WTC11 (cell line): ENCODE results near the gene PROK2. TPM values are rescaled to one million over a fixed set of nuclear protein-coding genes. Genes with fewer than 3 reads are reported as not detected.

Experiments used
- ATAC-seq: fragments of 200-7000 bp; cut with Tn5 transposase; 2 replicates; pipeline ENCODE4 v1.10.0; 2021; ENCODE audit warnings: mild to moderate bottlenecking, moderate library complexity
- CTCF ChIA-PET: fragments of 300-600 bp; sonication (Branson Sonifier 250); formaldehyde crosslinking; loops from one replicate; lab custom pipeline; 2021; ENCODE audit warnings: antibody characterized with exemption; lab: Charles Lee
- POLR2A ChIA-PET: fragments of 350-600 bp; sonication (Branson Sonifier 250); formaldehyde crosslinking; loops from one replicate; lab custom pipeline; 2021; ENCODE audit warnings: antibody characterized with exemption; lab: Charles Lee
- DNase-seq: peaks from one replicate; pipeline ENCODE4 v3.0.0; 2021; ENCODE audit warnings: low spot score
- H3K27ac Mint-ChIP-seq: 2 replicates; pipeline ENCODE4 v1.8.0; 2021; ENCODE audit warnings: mixed read lengths
- H3K27me3 Mint-ChIP-seq: 2 replicates; pipeline ENCODE4 v1.8.0; 2021; ENCODE audit warnings: low read depth, mild to moderate bottlenecking, moderate library complexity, mixed read lengths
- H3K36me3 Mint-ChIP-seq: 2 replicates; pipeline ENCODE4 v1.8.0; 2021; ENCODE audit warnings: mixed read lengths
- H3K4me1 Mint-ChIP-seq: 2 replicates; pipeline ENCODE4 v1.8.0; 2022; ENCODE audit warnings: mixed read lengths
- H3K4me3 Mint-ChIP-seq: 2 replicates; pipeline ENCODE4 v1.8.0; 2021; ENCODE audit warnings: mild to moderate bottlenecking, moderate library complexity, mixed read lengths
- H3K9me3 Mint-ChIP-seq: 2 replicates; pipeline ENCODE4 v1.8.0; 2021; ENCODE audit warnings: mixed read lengths
- FOXJ3 ChIP-seq: sonication (generic); formaldehyde crosslinking; IDR thresholded peaks from 2 replicates; pipeline ENCODE4 v1.9.0; 2021; ENCODE audit warnings: missing genetic modification reagents, mild to moderate bottlenecking, borderline replicate concordance
- GABPB1 ChIP-seq: sonication (generic); formaldehyde crosslinking; IDR thresholded peaks from 2 replicates; pipeline ENCODE4 v1.8.1; 2023; ENCODE audit warnings: mild to moderate bottlenecking, missing genetic modification reagents
- GTF2I ChIP-seq: fragments of 250-450 bp; sonication (Bioruptor Pico); conservative IDR thresholded peaks from 2 replicates; pipeline ENCODE4 v1.4.0; 2021; ENCODE audit warnings: mild to moderate bottlenecking
- HMGA2 ChIP-seq: fragments of 250-450 bp; sonication (Bioruptor Pico); IDR thresholded peaks from 2 replicates; pipeline ENCODE4 v1.4.0; 2021; ENCODE audit warnings: mild to moderate bottlenecking, moderate library complexity
- KAT7 ChIP-seq: sonication (generic); formaldehyde crosslinking; IDR thresholded peaks from 2 replicates; pipeline ENCODE4 v1.8.1; 2023; ENCODE audit warnings: missing genetic modification reagents, mild to moderate bottlenecking, borderline replicate concordance
- OVOL2 ChIP-seq: fragments of 250-450 bp; sonication (Bioruptor Pico); IDR thresholded peaks from 2 replicates; pipeline ENCODE4 v1.9.0; 2021; ENCODE audit warnings: mild to moderate bottlenecking, borderline replicate concordance
- RELA ChIP-seq: sonication (generic); formaldehyde crosslinking; IDR thresholded peaks from 2 replicates; pipeline ENCODE4 v1.8.1; 2022; ENCODE audit warnings: missing genetic modification reagents, mild to moderate bottlenecking, borderline replicate concordance
- RORB ChIP-seq: fragments of 250-450 bp; sonication (Bioruptor Pico); IDR thresholded peaks from 2 replicates; pipeline ENCODE4 v1.9.0; 2021; ENCODE audit warnings: mild to moderate bottlenecking
- TCF7 ChIP-seq: sonication (generic); formaldehyde crosslinking; IDR thresholded peaks from 2 replicates; pipeline ENCODE4 v1.8.0; 2022; ENCODE audit warnings: mild to moderate bottlenecking, low read depth, missing genetic modification reagents, moderate library complexity
- TEAD1 ChIP-seq: sonication (generic); formaldehyde crosslinking; IDR thresholded peaks from 2 replicates; pipeline ENCODE4 v1.8.0; 2022; ENCODE audit warnings: mild to moderate bottlenecking, missing genetic modification reagents
- TEAD4 ChIP-seq: sonication (generic); formaldehyde crosslinking; IDR thresholded peaks from 2 replicates; pipeline ENCODE4 v1.8.0; 2022; ENCODE audit warnings: mild to moderate bottlenecking, missing genetic modification reagents
- TP53 ChIP-seq: sonication (generic); formaldehyde crosslinking; IDR thresholded peaks from 2 replicates; pipeline ENCODE4 v1.8.1; 2023; ENCODE audit warnings: mild to moderate bottlenecking, missing genetic modification reagents
- ZNF263 ChIP-seq: sonication (generic); formaldehyde crosslinking; IDR thresholded peaks from 2 replicates; pipeline ENCODE4 v1.8.1; 2022; ENCODE audit warnings: low read depth, mild to moderate bottlenecking, moderate library complexity, missing genetic modification reagents
- ZNF416 ChIP-seq: fragments of 250-450 bp; sonication (Bioruptor Pico); IDR thresholded peaks from 2 replicates; pipeline ENCODE4 v1.9.0; 2021; ENCODE audit warnings: mild to moderate bottlenecking, inconsistent platforms
- ZNF671 ChIP-seq: fragments of 250-450 bp; sonication (Bioruptor Pico); IDR thresholded peaks from 2 replicates; pipeline ENCODE4 v1.8.0; 2021; ENCODE audit warnings: mild to moderate bottlenecking
- total RNA-seq: library from RNA; stranded (reverse); gene quantifications from 3 replicates; pipeline ENCODE4 v1.2.3, GENCODE V29; 2021
- TF ChIP-seq, protein P1 (sequence below): sonication (generic); formaldehyde crosslinking; IDR thresholded peaks from 2 replicates; pipeline ENCODE4 v1.8.0; 2022; ENCODE audit warnings: mild to moderate bottlenecking, missing genetic modification reagents
- TF ChIP-seq, protein P2 (sequence below): sonication (generic); formaldehyde crosslinking; IDR thresholded peaks from 2 replicates; pipeline ENCODE4 v1.8.1; 2022; ENCODE audit warnings: low read depth, missing genetic modification reagents, borderline replicate concordance
- TF ChIP-seq, protein P3 (sequence below): fragments of 250-450 bp; sonication (Bioruptor Pico); IDR thresholded peaks from 2 replicates; pipeline ENCODE4 v2.1.2; 2022; ENCODE audit warnings: mild to moderate bottlenecking, moderate library complexity
- TF ChIP-seq, protein P4 (sequence below): sonication (generic); formaldehyde crosslinking; IDR thresholded peaks from 2 replicates; pipeline ENCODE4 v1.8.0; 2022; ENCODE audit warnings: mild to moderate bottlenecking, missing genetic modification reagents
- TF ChIP-seq, protein P5 (sequence below): sonication (generic); formaldehyde crosslinking; IDR thresholded peaks from 2 replicates; pipeline ENCODE4 v1.8.0; 2022; ENCODE audit warnings: mild to moderate bottlenecking, missing genetic modification reagents
- TF ChIP-seq, protein P6 (sequence below): sonication (generic); formaldehyde crosslinking; IDR thresholded peaks from 2 replicates; pipeline ENCODE4 v1.8.1; 2022; ENCODE audit warnings: missing genetic modification reagents, borderline replicate concordance

The PROK2 gene
- total RNA-seq, 1 experiment from 2014 or later, result 0.92 TPM

DNA sequence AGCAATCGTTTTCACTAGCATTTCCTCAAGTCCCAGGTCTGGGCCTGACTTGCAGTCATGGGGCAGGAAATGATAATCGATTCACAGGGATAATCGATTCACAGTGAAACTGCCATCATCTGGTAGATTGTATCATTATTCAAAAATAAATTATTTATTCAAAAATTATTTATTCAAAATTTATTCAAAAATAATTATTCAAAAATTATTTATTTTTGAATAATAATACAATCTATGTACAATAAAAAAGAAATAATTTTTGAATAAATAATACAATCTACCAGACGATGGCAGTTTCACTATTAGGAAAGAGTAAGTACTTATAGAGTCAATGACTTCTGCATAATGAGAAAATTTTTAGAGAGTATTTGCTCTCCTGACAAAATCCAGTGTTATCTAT, 28.1 kb upstream of the PROK2 start:
- ChIA-PET POLR2A (no interaction called here), CTCF (no interaction called here)
- no peaks in the 10 kb centered on the region for H3K36me3 Mint-ChIP-seq
- peaks cover 23% of the 10 kb centered on the region for H3K4me1 Mint-ChIP-seq
- TF ChIP-seq HMGA2 (CRISPR knock-in tag) (peak; percentile 96), RELA (no peak), ZNF416 (no peak), ZNF263 (CRISPR knock-in tag) (no peak)
- DNase-seq (no peak), ATAC-seq (no peak)
- H3K27ac Mint-ChIP-seq, result no peak overlapping the region
- H3K27me3 Mint-ChIP-seq, result peaks cover 67% of the 10 kb centered on the region
- no peak overlapping the region for H3K4me3 Mint-ChIP-seq
- H3K9me3 Mint-ChIP-seq, result no peaks in the 10 kb centered on the region

DNA sequence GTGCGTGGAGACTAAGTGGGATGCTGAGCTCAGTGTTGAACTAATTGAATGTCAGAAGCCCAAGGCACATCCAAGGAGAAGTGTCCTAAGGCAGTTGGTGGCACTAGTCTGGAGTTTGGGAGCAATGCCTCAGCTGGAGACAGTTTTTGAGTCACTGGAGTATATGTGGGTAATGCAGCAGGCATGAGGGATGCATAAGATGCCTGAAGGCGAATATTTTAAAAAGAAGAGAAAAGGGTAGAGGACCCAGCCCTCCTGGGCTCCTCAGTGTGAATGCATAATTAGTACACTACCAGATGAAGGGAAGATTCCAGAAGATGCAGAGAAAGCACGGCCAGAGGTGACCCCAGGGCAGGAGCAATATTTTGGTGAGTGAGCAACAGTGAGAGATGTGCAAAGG, 25.1 kb upstream of the PROK2 start:
- no peaks in the 10 kb centered on the region for H3K9me3 Mint-ChIP-seq
- ChIA-PET CTCF (interaction anchor here (0.7 kb wide), 1 partner anchor 88 kb away, joined by 3 read pairs; no protein-coding TSS in a partner anchor), POLR2A (no interaction called here)
- H3K4me3 Mint-ChIP-seq, result no peak overlapping the region
- ATAC-seq (no peak), DNase-seq (no peak)
- no peak for TF ChIP-seq ZNF416
- TF ChIP-seq HMGA2 (CRISPR knock-in tag), result no peak
- TF ChIP-seq GTF2I (CRISPR knock-in tag), result no peak
- H3K36me3 Mint-ChIP-seq, result no peaks in the 10 kb centered on the region
- H3K4me1 Mint-ChIP-seq, result 0 out of 2 replicates have a peak, but pooled peaks cover 3% of the 10 kb centered on the region
- peaks cover 40% of the 10 kb centered on the region for H3K27me3 Mint-ChIP-seq
- no peak overlapping the region for H3K27ac Mint-ChIP-seq

DNA sequence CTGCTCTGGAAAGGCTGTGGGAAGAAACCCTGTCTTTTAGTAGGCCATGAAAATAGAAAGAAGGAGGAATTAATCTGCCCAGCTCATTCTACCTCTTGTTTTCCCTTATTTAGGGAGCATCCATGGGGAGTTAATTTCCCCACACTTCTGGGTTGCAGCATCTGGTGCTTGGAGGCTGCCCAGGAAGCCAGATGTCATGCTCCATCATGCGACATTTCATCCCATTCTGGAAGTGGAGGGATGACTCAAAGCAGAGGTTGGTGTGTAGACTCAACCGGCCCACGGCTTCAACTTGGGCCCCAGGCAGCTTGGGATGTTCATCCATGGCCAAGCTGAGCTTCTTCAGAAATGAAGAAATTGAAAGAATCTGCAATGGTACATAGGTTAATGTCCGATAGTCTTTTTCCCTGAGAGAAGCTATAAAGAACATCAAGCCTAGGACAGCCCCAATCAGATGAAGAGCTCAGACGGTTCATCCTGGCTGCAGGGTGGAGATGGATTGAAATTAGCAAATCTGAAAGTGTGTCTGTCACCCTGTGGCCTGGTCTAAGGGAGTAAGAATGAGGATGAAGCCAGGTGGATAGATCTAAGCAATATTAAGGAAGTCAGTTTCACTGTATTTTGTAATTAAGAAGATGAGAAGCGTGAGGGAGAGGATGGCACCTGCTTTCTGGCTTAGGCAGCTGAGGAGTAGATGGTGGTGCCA, 24.5 kb upstream of the PROK2 start:
- CTCF ChIA-PET, result no interaction called here
- H3K4me3 Mint-ChIP-seq, result no peak overlapping the region
- H3K27me3 Mint-ChIP-seq, result peaks cover 37% of the 10 kb centered on the region
- DNase-seq, result no peak
- H3K27ac Mint-ChIP-seq, result no peak overlapping the region
- H3K9me3 Mint-ChIP-seq, result no peaks in the 10 kb centered on the region
- TF ChIP-seq TEAD1 (CRISPR knock-in tag), result no peak
- no peak for TF ChIP-seq GABPB1 (CRISPR knock-in tag)
- POLR2A ChIA-PET, result interaction anchor here (0.6 kb wide), 1 partner anchor 632 kb away, joined by 3 read pairs; no protein-coding TSS in a partner anchor
- H3K4me1 Mint-ChIP-seq, result 0 out of 2 replicates have a peak, but pooled peaks cover 4% of the 10 kb centered on the region
- ATAC-seq, result no peak
- H3K36me3 Mint-ChIP-seq, result no peaks in the 10 kb centered on the region

DNA sequence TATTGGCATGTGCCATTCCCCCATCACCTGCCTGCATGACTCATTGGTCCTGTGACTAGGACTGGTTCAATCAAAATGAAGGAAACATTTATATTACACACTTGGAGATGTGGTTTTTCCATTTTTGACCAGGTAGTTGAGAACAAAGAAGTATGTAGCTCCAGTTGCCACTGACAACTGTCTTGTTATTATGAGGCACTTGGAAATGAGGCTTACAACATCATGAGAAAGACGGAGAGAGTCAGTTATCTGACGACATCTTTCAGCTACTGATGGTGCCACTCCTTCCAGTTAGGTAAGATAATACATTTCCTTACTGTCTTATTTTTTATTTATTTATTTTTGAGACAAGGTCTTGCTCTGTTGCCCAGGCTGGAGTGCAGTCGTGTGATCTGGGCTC, 21.8 kb upstream of the PROK2 start:
- Mint-ChIP-seq H3K36me3 (no peaks in the 10 kb centered on the region), H3K27me3 (peaks cover 12% of the 10 kb centered on the region), H3K27ac (no peak overlapping the region), H3K4me1 (peaks cover 18% of the 10 kb centered on the region), H3K9me3 (no peaks in the 10 kb centered on the region), H3K4me3 (no peak overlapping the region)
- POLR2A ChIA-PET, result no interaction called here
- CTCF ChIA-PET, result interaction anchor here (0.6 kb wide), 1 partner anchor 69 kb away, joined by 3 read pairs; no protein-coding TSS in a partner anchor
- no peak for DNase-seq
- ATAC-seq, result no peak
- TF ChIP-seq, protein P1, sequence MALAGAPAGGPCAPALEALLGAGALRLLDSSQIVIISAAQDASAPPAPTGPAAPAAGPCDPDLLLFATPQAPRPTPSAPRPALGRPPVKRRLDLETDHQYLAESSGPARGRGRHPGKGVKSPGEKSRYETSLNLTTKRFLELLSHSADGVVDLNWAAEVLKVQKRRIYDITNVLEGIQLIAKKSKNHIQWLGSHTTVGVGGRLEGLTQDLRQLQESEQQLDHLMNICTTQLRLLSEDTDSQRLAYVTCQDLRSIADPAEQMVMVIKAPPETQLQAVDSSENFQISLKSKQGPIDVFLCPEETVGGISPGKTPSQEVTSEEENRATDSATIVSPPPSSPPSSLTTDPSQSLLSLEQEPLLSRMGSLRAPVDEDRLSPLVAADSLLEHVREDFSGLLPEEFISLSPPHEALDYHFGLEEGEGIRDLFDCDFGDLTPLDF (CRISPR knock-in tag), result no peak
- TF ChIP-seq TEAD4 (CRISPR knock-in tag) (no peak), TP53 (CRISPR knock-in tag) (no peak), ZNF671 (no peak), KAT7 (CRISPR knock-in tag) (no peak), TCF7 (no peak), OVOL2 (no peak), FOXJ3 (CRISPR knock-in tag) (no peak), RORB (CRISPR knock-in tag) (no peak)
- TF ChIP-seq, protein P2, sequence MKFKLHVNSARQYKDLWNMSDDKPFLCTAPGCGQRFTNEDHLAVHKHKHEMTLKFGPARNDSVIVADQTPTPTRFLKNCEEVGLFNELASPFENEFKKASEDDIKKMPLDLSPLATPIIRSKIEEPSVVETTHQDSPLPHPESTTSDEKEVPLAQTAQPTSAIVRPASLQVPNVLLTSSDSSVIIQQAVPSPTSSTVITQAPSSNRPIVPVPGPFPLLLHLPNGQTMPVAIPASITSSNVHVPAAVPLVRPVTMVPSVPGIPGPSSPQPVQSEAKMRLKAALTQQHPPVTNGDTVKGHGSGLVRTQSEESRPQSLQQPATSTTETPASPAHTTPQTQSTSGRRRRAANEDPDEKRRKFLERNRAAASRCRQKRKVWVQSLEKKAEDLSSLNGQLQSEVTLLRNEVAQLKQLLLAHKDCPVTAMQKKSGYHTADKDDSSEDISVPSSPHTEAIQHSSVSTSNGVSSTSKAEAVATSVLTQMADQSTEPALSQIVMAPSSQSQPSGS (CRISPR knock-in tag), result no peak
- TF ChIP-seq, protein P3, sequence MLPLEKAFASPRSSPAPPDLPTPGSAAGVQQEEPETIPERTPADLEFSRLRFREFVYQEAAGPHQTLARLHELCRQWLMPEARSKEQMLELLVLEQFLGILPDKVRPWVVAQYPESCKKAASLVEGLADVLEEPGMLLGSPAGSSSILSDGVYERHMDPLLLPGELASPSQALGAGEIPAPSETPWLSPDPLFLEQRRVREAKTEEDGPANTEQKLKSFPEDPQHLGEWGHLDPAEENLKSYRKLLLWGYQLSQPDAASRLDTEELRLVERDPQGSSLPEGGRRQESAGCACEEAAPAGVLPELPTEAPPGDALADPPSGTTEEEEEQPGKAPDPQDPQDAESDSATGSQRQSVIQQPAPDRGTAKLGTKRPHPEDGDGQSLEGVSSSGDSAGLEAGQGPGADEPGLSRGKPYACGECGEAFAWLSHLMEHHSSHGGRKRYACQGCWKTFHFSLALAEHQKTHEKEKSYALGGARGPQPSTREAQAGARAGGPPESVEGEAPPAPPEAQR (CRISPR knock-in tag), result no peak
- TF ChIP-seq, protein P4, sequence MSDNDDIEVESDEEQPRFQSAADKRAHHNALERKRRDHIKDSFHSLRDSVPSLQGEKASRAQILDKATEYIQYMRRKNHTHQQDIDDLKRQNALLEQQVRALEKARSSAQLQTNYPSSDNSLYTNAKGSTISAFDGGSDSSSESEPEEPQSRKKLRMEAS (CRISPR knock-in tag), result no peak
- TF ChIP-seq, protein P5, sequence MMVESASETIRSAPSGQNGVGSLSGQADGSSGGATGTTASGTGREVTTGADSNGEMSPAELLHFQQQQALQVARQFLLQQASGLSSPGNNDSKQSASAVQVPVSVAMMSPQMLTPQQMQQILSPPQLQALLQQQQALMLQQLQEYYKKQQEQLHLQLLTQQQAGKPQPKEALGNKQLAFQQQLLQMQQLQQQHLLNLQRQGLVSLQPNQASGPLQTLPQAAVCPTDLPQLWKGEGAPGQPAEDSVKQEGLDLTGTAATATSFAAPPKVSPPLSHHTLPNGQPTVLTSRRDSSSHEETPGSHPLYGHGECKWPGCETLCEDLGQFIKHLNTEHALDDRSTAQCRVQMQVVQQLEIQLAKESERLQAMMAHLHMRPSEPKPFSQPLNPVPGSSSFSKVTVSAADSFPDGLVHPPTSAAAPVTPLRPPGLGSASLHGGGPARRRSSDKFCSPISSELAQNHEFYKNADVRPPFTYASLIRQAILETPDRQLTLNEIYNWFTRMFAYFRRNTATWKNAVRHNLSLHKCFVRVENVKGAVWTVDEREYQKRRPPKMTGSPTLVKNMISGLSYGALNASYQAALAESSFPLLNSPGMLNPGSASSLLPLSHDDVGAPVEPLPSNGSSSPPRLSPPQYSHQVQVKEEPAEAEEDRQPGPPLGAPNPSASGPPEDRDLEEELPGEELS (CRISPR knock-in tag), result no peak
- TF ChIP-seq, protein P6, sequence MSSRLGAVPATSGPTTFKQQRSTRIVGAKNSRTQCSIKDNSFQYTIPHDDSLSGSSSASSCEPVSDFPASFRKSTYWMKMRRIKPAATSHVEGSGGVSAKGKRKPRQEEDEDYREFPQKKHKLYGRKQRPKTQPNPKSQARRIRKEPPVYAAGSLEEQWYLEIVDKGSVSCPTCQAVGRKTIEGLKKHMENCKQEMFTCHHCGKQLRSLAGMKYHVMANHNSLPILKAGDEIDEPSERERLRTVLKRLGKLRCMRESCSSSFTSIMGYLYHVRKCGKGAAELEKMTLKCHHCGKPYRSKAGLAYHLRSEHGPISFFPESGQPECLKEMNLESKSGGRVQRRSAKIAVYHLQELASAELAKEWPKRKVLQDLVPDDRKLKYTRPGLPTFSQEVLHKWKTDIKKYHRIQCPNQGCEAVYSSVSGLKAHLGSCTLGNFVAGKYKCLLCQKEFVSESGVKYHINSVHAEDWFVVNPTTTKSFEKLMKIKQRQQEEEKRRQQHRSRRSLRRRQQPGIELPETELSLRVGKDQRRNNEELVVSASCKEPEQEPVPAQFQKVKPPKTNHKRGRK (CRISPR knock-in tag), result no peak
